ENCODE data around the gene SUSD4. TPM values are rescaled to one million over a fixed set of nuclear protein-coding genes. Genes with fewer than 3 reads are reported as not detected.

Gene SUSD4
- total RNA-seq, 3 donors from 2014 or later = 0.43 to 0.79 (median 0.77) TPM

DNA sequence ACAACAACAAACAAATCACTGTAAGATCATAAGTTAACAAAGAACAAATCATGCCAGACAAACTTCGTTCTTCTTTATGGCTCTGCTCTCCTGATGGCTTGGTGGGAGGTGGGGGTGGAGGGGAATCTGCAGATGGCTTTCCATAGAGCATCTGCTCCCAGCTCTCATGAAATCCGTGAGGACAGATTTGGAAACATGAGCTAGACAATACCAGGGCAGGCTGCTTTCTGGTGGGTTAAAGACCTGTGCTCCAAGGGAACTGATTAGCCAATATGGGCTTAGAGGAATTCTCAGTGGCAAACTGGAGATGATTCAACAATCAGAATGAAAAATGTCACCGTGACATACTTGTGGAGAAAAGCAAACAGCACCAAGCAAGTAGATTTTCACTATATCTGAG lies 151.5 kb downstream of the SUSD4 start:
- DNase-seq (no peak), ATAC-seq (no peak)
- H3K4me3 ChIP-seq = no peak overlapping the region
- no peaks in the 10 kb centered on the region for H3K9me3 ChIP-seq
- H3K4me1 ChIP-seq (ENCODE audit: low read depth) = no peaks in the 10 kb centered on the region
- no peaks in the 10 kb centered on the region for H3K36me3 ChIP-seq (ENCODE audit: low read depth)
- TF ChIP-seq, protein P1, sequence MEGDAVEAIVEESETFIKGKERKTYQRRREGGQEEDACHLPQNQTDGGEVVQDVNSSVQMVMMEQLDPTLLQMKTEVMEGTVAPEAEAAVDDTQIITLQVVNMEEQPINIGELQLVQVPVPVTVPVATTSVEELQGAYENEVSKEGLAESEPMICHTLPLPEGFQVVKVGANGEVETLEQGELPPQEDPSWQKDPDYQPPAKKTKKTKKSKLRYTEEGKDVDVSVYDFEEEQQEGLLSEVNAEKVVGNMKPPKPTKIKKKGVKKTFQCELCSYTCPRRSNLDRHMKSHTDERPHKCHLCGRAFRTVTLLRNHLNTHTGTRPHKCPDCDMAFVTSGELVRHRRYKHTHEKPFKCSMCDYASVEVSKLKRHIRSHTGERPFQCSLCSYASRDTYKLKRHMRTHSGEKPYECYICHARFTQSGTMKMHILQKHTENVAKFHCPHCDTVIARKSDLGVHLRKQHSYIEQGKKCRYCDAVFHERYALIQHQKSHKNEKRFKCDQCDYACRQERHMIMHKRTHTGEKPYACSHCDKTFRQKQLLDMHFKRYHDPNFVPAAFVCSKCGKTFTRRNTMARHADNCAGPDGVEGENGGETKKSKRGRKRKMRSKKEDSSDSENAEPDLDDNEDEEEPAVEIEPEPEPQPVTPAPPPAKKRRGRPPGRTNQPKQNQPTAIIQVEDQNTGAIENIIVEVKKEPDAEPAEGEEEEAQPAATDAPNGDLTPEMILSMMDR (IDR thresholded peaks at IDR 0.05) = no peak
- intact Hi-C loops (cut with DNase I, micrococcal nuclease) = no loop called here

DNA sequence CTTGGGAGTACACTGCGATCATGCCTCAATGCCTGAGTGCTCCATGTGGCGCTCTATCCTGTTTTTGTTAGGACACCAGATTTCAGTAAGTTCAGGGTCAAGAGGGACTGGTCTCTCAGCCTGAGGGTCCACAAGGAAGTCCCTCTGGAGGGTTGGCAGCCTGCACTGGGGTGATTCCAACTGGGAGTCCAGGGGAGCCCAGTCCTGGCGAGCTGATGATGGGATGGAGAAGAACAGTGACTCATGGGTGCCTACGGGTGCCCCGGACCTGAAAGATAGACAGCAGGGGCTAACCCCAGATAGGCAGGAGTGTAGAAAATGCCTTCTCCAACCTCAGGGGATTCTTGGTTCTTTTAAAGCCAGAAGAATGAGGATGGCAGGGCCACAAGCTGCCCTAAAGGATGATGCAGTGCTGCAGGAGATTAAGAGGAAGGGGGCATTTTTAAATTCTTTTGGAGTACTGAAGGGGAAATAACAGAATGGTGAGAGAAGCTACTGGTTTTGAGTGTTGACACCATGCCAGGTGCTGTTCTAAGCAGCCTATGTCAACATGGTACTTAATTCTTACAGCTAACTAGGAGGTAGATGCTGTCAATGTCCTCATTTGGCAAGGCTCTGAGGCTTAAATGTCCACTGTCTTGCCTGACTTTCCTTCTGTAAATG lies 152.5 kb downstream of the SUSD4 start:
- intact Hi-C loops (cut with DNase I, micrococcal nuclease) = no loop called here
- Histone ChIP-seq H3K4me3 (no peak overlapping the region), H3K4me1 (ENCODE audit: low read depth) (no peaks in the 10 kb centered on the region), H3K9me3 (no peaks in the 10 kb centered on the region), H3K36me3 (ENCODE audit: low read depth) (no peaks in the 10 kb centered on the region)
- TF ChIP-seq, protein P1 (IDR thresholded peaks at IDR 0.05) = no peak
- ATAC-seq = no peak
- DNase-seq = no peak

DNA sequence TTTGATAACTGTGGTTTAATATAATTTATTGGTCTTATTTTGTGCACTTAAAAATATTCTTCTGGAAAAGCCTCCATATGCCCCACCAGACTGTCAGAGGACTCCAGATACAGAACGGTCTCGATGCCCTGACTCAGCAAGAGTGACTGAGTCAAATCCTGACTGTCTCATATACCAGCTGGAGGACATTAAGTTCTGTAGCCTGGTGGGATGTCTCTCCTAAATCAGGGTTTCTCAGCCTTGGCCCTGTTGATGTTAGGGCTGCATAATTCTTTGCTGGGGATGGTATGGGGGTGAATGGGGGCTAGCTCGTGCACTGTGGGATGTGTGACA lies 153.2 kb downstream of the SUSD4 start:
- Histone ChIP-seq H3K36me3 (ENCODE audit: low read depth) (no peaks in the 10 kb centered on the region), H3K9me3 (no peaks in the 10 kb centered on the region), H3K4me1 (ENCODE audit: low read depth) (no peaks in the 10 kb centered on the region), H3K4me3 (no peak overlapping the region)
- DNase-seq (no peak), ATAC-seq (no peak)
- intact Hi-C loops (cut with DNase I, micrococcal nuclease) = no loop called here
- TF ChIP-seq, protein P1 (IDR thresholded peaks at IDR 0.05) = no peak

DNA sequence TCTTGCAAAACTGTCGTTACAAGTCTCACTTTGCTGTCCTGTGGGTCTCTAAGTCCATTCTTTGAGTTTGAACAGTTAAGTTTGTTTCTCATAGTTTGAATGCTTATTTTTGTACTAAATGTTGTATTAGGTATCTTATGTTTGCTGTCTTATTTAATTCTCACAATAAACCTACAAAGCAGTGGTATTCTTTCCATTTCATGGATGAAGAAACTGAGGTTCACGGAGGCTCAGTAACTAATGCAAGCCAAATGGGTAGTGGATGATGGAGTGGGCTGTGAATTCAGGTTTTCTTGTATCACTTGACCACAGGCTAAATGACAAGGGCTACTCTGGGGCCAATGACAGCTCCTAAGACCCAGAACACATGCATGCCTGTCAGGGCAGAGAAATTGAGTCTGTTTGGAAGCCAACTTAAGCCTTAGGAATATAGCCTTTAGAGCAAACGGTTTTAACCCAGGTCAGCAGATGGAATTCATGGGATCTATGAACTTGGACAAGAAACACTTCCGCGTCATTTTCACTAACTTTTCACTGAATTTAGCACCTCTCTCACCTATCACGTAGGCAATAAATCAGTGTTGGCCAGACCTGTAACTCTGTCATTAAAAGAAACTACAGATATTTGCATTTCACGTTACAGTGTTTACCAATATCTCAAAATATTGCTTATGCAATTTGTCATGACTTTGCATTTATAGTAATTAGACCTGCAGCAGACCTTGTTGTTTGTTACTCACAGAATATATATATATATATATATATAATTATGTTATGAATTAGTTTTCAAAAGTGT lies 153.8 kb downstream of the SUSD4 start:
- TF ChIP-seq, protein P1 (IDR thresholded peaks at IDR 0.05) = no peak
- no peaks in the 10 kb centered on the region for H3K4me1 ChIP-seq (ENCODE audit: low read depth)
- H3K4me3 ChIP-seq = no peak overlapping the region
- H3K36me3 ChIP-seq (ENCODE audit: low read depth) = no peaks in the 10 kb centered on the region
- DNase-seq = no peak
- ATAC-seq = no peak
- H3K9me3 ChIP-seq = no peaks in the 10 kb centered on the region
- intact Hi-C loops (cut with DNase I, micrococcal nuclease) = no loop called here

DNA sequence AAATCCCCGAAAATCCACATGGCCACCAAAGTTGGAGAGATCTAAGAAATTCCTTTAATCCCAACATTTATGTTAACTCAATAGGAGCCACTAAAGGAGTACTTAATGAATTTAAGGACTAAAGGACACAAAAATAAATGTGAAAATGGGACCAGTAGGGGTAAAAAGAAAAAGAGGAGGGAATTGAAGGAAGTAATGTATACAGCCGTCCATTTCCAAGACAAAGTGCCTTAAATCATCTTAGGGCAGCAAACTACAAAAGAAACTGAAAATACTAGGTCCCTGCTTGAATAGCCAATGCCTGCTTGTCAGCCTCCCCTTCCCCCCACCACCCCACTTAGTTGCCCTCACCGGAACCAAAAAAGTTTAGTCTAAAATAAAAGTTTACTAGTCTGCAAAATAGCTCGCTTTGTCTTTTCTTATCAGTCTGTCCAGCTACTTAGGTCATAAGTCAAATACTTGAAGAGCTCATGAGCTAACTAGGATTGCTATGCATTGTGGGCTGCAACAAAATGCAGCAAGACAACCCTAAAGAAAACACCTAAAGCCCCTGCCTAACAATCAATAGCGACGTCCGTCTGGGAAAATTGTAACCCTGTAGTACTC lies 154.6 kb downstream of the SUSD4 start:
- no peak for ATAC-seq
- Histone ChIP-seq H3K9me3 (no peaks in the 10 kb centered on the region), H3K4me3 (no peak overlapping the region), H3K36me3 (ENCODE audit: low read depth) (no peaks in the 10 kb centered on the region), H3K4me1 (ENCODE audit: low read depth) (no peaks in the 10 kb centered on the region)
- DNase-seq = no peak
- intact Hi-C loops (cut with DNase I, micrococcal nuclease) = no loop called here
- TF ChIP-seq, protein P1 (IDR thresholded peaks at IDR 0.05) = no peak
